T47D (cell line): ENCODE measurements around the gene GALNS.
"Not testable (repeated sequence)": the region's sequence is repeated elsewhere in the genome, so short reads cannot be mapped to it uniquely, and the experiment has no call there.

Source experiments
- DNase-seq, 2 experiments: peaks; one replicate each; pipeline versions ENCODE4 v3.0.0 to v3.0.0-alpha.2; 2011 to 2012; ENCODE audit warnings: low read depth in 1 of 2, low spot score in 1 of 2
- JUND ChIP-seq: IDR thresholded peaks from 2 replicates; pipeline ENCODE4 v1.6.1; 2012; ENCODE audit warnings: low read depth
- in situ Hi-C: cut with HindIII; loops from 2 replicates; pipeline ENCODE4 v1.10.0; 2016; ENCODE audit warnings: low sequenced_read_pairs, low pct_unique_long_range_greater_than_20kb

GALNS gene

DNA sequence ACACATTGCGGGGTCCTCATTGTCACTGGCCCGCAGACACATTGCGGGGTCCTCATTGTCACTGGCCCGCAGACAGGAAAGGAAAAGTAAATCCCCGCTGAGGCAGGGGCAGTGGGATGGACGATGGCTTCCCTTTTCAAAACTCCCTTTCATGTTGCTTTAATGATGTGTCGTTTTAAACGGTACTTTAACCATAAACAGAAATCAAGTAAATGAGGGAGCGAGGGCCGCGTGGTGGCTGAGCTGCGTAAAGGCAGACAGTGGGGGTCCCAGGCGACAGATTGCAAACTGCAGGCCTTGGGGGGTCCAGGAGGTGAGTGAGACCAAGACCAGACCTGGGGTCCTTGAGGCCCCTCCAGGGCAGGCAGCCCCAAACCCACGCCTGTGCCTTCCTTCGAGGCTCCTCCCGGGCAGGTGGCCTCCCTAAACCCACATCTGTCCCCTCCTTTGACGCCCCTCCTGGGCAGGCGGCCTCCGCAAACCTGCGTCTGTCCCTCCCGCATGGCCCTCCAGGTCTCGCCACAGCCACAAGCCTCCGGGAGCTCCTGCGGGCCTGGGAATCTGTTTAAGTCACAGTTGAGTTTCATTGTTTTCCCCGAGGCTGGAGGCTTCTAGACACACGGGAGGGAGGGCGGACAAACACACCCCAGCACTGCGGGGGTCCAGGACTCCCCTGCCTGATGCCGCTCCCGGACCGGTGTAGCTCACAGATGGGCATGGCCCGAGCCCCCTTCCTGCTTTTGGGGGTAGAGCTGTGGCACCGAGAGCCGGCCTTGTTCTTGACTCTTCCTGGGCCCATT lies 79.1 kb downstream of the GALNS start:
- DNase-seq: no peak
- in situ Hi-C loops: no loop called here
- no peak for TF ChIP-seq JUND

- no peak for DNase-seq
- in situ Hi-C loops: no loop called here
- TF ChIP-seq JUND: no peak
Observed at GRCh38 chr16:88775825-88776224, 80.9 kb downstream of the GALNS start.

GRCh38 chr16:88774544-88775393 lies 82.0 kb downstream of the GALNS start:
- no peak for TF ChIP-seq JUND
- in situ Hi-C loops: no loop called here
- DNase-seq: no peak

DNA sequence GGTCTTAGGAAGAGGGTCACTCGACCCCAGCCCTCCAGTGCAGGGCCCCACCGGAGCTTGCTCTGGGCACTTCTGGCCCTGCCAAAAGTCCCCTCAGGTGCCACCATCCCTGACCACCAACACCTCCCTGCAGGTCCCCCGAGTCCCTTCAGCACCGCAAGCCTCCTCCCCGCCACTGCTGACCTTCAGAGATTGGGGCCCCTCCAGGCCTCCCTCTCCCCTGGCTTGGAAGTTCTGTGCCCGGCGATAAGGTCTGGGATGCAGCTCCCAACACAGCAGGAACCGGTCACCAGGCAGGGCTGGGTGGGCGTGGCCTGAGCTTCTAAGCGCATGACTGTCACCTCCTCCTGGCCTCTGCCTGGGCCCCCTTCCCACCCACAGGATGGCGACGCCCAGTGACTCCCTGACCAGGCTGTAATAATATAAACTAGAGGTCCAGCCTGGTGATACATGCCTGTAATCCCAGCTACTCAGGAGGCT lies 82.9 kb downstream of the GALNS start:
- TF ChIP-seq JUND: no peak
- in situ Hi-C loops: no loop called here
- DNase-seq: peak in 1 of 2 experiments; percentile 67

DNA sequence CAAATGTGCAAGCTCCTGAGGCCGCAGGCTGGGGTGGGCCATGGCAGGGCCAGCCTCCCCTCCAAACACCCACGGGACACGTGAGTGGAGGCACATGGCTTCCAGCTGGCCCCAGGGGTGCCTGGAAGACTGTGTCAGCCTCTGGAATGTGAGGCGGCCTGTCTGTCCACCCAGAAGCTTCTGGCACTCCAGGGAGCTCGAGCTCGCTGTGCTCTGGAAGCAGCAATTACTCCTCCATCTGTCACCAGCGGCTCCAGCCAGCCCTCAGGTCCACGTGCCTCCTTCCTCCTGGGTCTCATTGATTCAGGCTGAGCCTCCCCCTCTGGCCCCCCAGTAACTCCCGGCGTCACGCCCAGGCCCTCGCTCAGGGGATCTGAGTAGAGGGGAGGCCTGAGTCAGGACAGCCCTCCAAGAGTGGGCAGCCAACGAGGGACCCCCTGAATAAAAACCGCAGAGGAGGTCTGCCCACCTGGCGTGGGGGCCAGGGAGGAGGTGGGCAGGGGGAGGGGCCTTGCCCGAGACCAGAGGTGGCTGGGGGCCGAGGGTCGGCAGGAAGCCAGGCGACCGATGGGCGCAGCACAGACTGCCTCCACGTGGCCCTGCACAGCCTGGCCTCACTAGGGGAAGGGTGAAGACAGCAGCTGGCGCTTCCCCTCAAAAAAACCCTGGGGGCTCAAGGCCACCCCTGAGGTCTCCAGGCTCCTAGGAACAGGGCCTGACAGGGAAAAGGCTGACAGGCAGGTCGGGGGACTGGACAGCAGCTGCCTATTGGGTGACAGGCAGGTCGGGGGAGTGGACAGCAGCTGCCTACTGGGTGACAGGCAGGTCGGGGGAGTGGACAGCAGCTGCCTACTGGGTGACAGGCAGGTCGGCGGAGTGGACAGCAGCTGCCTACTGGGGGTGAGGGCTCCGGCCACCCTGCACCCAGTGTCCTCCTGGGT lies 83.6 kb downstream of the GALNS start:
- no peak for TF ChIP-seq JUND
- in situ Hi-C loops: no loop called here
- DNase-seq: peak in 1 of 2 experiments; percentile 89

GRCh38 chr16:88771781-88772180 lies 85.0 kb downstream of the GALNS start:
- DNase-seq, in situ Hi-C loops: not testable (repeated sequence)

DNA sequence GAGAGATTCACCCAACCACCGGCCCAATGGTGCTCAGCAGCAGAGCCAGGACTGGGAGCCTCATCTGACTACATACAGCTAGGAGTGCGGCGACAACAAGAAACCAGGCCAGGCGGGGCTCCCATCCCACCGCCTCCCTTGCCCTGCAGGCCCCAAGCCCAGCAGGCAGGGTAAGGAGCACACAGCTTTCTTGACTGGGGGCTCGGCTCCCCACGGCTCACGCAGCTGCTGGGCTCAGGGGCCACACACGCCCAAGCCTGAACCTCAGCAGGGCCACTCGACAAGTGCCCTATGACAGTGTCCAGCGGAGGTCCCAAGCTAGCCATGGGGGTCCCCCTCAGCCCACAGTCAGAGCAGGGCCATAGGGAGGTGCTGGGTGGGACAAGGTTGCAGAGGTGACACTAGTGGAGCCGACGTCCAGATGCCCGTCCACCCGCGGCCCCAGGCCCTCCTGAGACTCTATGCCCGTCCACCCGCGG lies 85.4 kb downstream of the GALNS start:
- in situ Hi-C loops: no loop called here

DNA sequence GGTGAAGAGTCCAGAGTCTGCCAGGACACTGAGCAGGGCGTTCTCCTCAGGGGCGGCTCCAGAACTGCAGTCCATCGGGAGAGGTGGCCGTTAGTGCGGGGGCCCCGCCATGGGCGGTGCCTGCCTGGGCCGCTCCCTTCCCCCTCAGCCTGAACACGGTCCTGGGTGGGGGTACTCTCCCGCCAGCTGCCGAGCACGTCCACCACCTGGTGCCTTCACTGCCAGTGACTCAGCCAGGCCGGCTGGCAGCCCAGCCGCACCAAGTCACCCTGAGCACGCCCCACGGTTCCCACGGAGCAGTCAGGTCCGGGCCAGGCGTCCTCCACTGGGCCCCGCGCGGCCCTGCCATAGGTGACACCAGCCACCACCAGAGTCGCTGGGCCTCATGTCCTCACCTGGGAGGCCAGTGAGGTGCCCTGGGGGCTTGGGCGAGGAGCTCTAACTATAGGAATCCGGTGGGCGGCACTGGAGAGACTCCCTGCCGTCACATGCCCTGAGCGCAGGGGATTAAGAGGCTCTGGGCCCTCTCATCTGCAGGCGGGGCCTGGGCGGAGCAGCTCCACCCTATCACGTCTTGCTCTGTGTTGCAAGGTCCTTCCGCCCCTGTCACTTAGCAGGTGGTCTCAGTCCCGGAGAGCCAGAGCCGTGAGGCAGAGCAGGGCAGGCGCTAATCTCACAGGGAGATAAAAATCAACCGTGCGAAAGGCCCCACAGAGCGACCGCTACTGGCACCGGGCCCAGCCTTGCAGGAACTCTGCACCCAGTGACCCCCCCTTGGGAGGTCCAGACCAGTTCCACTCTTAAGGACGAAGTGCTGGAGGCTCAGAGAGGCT lies 86.1 kb downstream of the GALNS start:
- in situ Hi-C loops: no loop called here
- TF ChIP-seq JUND: no peak
- peak in 1 of 2 experiments; percentile 94 for DNase-seq

More for the DNA sequence above, 85.4 kb downstream of the GALNS start:
- no peak for DNase-seq
- no peak for TF ChIP-seq JUND

DNA sequence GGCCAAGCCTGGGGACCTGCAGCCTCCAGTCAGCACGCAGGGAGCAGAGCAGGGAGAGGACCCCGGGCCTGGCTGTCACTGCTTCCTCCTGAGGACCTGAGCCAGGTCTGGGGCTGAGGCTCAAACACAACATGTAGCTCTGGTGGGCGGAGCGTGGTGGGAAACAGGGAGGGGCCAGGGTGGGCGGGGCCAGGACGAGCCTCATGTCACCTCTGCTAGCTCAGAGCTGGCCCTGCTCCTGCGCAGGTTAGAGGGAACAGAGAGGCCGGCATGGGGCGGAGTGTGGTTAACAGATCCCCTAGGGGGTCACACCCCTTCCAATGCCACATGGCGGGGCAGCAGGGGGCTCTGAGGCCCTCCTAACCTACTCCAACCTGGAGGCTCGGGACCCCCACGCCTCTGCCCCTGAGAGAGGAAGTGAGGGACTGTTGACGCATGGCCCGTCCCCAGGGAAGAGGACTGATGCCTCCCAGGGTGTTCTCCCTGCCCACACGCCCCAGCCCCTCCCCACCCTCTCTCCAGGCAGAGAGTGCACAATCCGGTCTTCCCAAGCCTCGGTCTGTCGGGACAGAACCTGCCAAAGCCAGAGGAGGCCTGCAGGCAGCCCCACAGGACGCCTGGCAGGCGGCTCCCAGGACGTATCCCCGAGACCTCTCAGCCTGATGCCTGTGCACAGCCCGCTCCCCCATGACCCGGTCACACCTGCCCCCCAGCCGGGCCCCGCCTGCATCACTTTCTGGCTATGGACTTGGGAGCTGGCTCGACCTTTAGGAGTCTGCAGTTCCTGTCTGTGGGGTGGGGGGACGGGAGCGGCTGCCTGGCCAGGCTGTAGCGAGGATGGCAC lies 86.9 kb downstream of the GALNS start:
- in situ Hi-C loops: no loop called here
- DNase-seq: peak; percentile 91 to 98
- TF ChIP-seq JUND: no peak

- in situ Hi-C loops: no loop called here
- TF ChIP-seq JUND: no peak
- DNase-seq: peak in 1 of 2 experiments; percentile 42
Observed at GRCh38 chr16:88768071-88768783, 88.5 kb downstream of the GALNS start.
